Breast epithelium (tissue), 3 donors: Measurements from ENCODE around the gene RDX.
"Not testable (repeated sequence)": the region's sequence is repeated elsewhere in the genome, so short reads cannot be mapped to it uniquely, and the experiment has no call there.

ENCODE experiments used
- CTCF ChIP-seq, 3 donors: fragments of 450-650 bp; IDR thresholded peaks; one replicate each; pipeline ENCODE4 v1.5.1; 2016 to 2017; ENCODE audit warnings: antibody characterized with exemption in 3 of 3, mild to moderate bottlenecking in 3 of 3, moderate library complexity in 3 of 3
- POLR2A ChIP-seq: fragments of 450-650 bp; IDR thresholded peaks from one replicate; pipeline ENCODE4 v1.6.1; 2016; ENCODE audit warnings: antibody characterized with exemption, mild to moderate bottlenecking, moderate library complexity

GRCh38 chr11:110192604-110193282 lies 103.7 kb downstream of the RDX start:
- not testable (repeated sequence) for TF ChIP-seq POLR2A; CTCF (IDR thresholded peaks at IDR 0.05)
